GM21423 (cell line): ENCODE results near the gene TBCCD1.
"Not testable (repeated sequence)": the region's sequence is repeated elsewhere in the genome, so short reads cannot be mapped to it uniquely, and the experiment has no call there.

ENCODE experiments used
- ATAC-seq: cut with Tn5 transposase; IDR thresholded peaks from one replicate; pipeline ENCODE4 v1.9.1; 2021; ENCODE audit warnings: mild to moderate bottlenecking, moderate library complexity; ENCODE audit not compliant: unreplicated experiment

TBCCD1 gene

GRCh38 chr3:186564586-186564985 lies 2.6 kb downstream of the TBCCD1 start:
- ATAC-seq: no peak

- ATAC-seq: no peak
Measured at GRCh38 chr3:186552408-186553031, 14.6 kb downstream of the TBCCD1 start.

- ATAC-seq: no peak
Measured at GRCh38 chr3:186551387-186551786, 15.8 kb downstream of the TBCCD1 start.

GRCh38 chr3:186549497-186549896 lies 17.6 kb downstream of the TBCCD1 start:
- no peak for ATAC-seq

- no peak for ATAC-seq
Measured at GRCh38 chr3:186544281-186544680, 22.9 kb downstream of the TBCCD1 start, which contains the start of gene CRYGS. CRYGS (minus strand) TSS chr3:186544380; CDS start chr3:186544326, 54 bp downstream.

- ATAC-seq: no peak
Measured at GRCh38 chr3:186540835-186541226, 26.3 kb downstream of the TBCCD1 start.

- peak; percentile 62 for ATAC-seq
Measured at GRCh38 chr3:186540221-186540834, 26.8 kb downstream of the TBCCD1 start.

GRCh38 chr3:186538779-186539178 lies 28.4 kb downstream of the TBCCD1 start:
- no peak for ATAC-seq

GRCh38 chr3:186536883-186537844 lies 30.0 kb downstream of the TBCCD1 start:
- no peak for ATAC-seq

- peak; percentile 85 for ATAC-seq
Measured at GRCh38 chr3:186534113-186534669, 32.9 kb downstream of the TBCCD1 start.

- ATAC-seq: peak; percentile 68
Measured at GRCh38 chr3:186532598-186533072, 34.5 kb downstream of the TBCCD1 start.

GRCh38 chr3:186531694-186532093 lies 35.4 kb downstream of the TBCCD1 start:
- ATAC-seq: not testable (repeated sequence)

- ATAC-seq: no peak
Measured at GRCh38 chr3:186530415-186530814, 36.7 kb downstream of the TBCCD1 start.

GRCh38 chr3:186529201-186529999 lies 37.7 kb downstream of the TBCCD1 start:
- ATAC-seq: no peak

GRCh38 chr3:186526256-186526606 lies 40.9 kb downstream of the TBCCD1 start:
- ATAC-seq: peak; percentile 38

GRCh38 chr3:186525369-186526255 lies 41.5 kb downstream of the TBCCD1 start:
- no peak for ATAC-seq

GRCh38 chr3:186524616-186525015 lies 42.5 kb downstream of the TBCCD1 start:
- no peak for ATAC-seq

GRCh38 chr3:186523434-186523833 lies 43.7 kb downstream of the TBCCD1 start:
- no peak for ATAC-seq

GRCh38 chr3:186523022-186523421 lies 44.1 kb downstream of the TBCCD1 start:
- no peak for ATAC-seq
